ENCODE measurements around the gene ARHGAP15. TPM values are rescaled to one million over a fixed set of nuclear protein-coding genes. Genes with fewer than 3 reads are reported as not detected.

Gene ARHGAP15
- total and polyA plus RNA-seq, 3 donors from 2014 or later, result 2.2 to 15.0 (median 7.7) TPM

- no peaks in the 10 kb centered on the region for H3K36me3 ChIP-seq (ENCODE audit: low read depth, missing control alignments)
- no peaks in the 10 kb centered on the region for H3K27me3 ChIP-seq
- TF ChIP-seq POLR2A (IDR thresholded peaks at IDR 0.05) (no peak), CTCF (IDR thresholded peaks at IDR 0.05) (no peak)
- H3K4me1 ChIP-seq, result no peaks in the 10 kb centered on the region
- no peak for DNase-seq
- H3K9me3 ChIP-seq, result no peaks in the 10 kb centered on the region
- no peak overlapping the region for H3K27ac ChIP-seq
- 87 to 93% methylated on average over 7 of the region's 7 CpGs for WGBS, 2 donors
- intact Hi-C loops (cut with DNase I; ENCODE audit: low total_unique reads), result no loop called here
- no peak overlapping the region for H3K4me3 ChIP-seq
These were observed 17.8 kb downstream of the ARHGAP15 start for GRCh38 chr2:143146815-143147530.

GRCh38 chr2:143148011-143148410, 18.8 kb downstream of the ARHGAP15 start:
- Histone ChIP-seq H3K4me3 (no peak overlapping the region), H3K4me1 (no peaks in the 10 kb centered on the region), H3K36me3 (ENCODE audit: low read depth, missing control alignments) (no peaks in the 10 kb centered on the region), H3K27me3 (no peaks in the 10 kb centered on the region), H3K27ac (no peak overlapping the region), H3K9me3 (no peaks in the 10 kb centered on the region)
- TF ChIP-seq POLR2A (IDR thresholded peaks at IDR 0.05) (no peak), CTCF (IDR thresholded peaks at IDR 0.05) (no peak)
- intact Hi-C loops (cut with DNase I; ENCODE audit: low total_unique reads), result no loop called here
- no peak for DNase-seq

GRCh38 chr2:143148757-143149156, 19.5 kb downstream of the ARHGAP15 start:
- no peak overlapping the region for H3K27ac ChIP-seq
- DNase-seq, result no peak
- no peak for TF ChIP-seq POLR2A (IDR thresholded peaks at IDR 0.05)
- TF ChIP-seq CTCF (IDR thresholded peaks at IDR 0.05), result no peak
- no peaks in the 10 kb centered on the region for H3K4me1 ChIP-seq
- 86% methylated on average over 5 of the region's 5 CpGs for WGBS, 2 donors
- H3K9me3 ChIP-seq, result no peaks in the 10 kb centered on the region
- no peaks in the 10 kb centered on the region for H3K36me3 ChIP-seq (ENCODE audit: low read depth, missing control alignments)
- no peak overlapping the region for H3K4me3 ChIP-seq
- H3K27me3 ChIP-seq, result no peaks in the 10 kb centered on the region
- intact Hi-C loops (cut with DNase I; ENCODE audit: low total_unique reads), result no loop called here

GRCh38 chr2:143150287-143150686, 21.1 kb downstream of the ARHGAP15 start:
- no peak for DNase-seq
- H3K9me3 ChIP-seq, result no peaks in the 10 kb centered on the region
- H3K27me3 ChIP-seq, result no peaks in the 10 kb centered on the region
- H3K27ac ChIP-seq, result no peak overlapping the region
- TF ChIP-seq POLR2A (IDR thresholded peaks at IDR 0.05) (no peak), CTCF (IDR thresholded peaks at IDR 0.05) (no peak)
- intact Hi-C loops (cut with DNase I; ENCODE audit: low total_unique reads), result no loop called here
- H3K4me1 ChIP-seq, result no peaks in the 10 kb centered on the region
- no peak overlapping the region for H3K4me3 ChIP-seq
- H3K36me3 ChIP-seq (ENCODE audit: low read depth, missing control alignments), result no peaks in the 10 kb centered on the region
- WGBS, 2 donors, result 48 to 64% methylated on average over 4 of the region's 4 CpGs

- H3K27ac ChIP-seq, result no peak overlapping the region
- no peaks in the 10 kb centered on the region for H3K4me1 ChIP-seq
- no peak for TF ChIP-seq CTCF (IDR thresholded peaks at IDR 0.05)
- no peak for TF ChIP-seq POLR2A (IDR thresholded peaks at IDR 0.05)
- H3K36me3 ChIP-seq (ENCODE audit: low read depth, missing control alignments), result no peaks in the 10 kb centered on the region
- H3K4me3 ChIP-seq, result no peak overlapping the region
- no peaks in the 10 kb centered on the region for H3K27me3 ChIP-seq
- no peaks in the 10 kb centered on the region for H3K9me3 ChIP-seq
- no peak for DNase-seq
- WGBS, 2 donors, result 57 to 65% methylated on average over 1 of the region's 1 CpG
- intact Hi-C loops (cut with DNase I; ENCODE audit: low total_unique reads), result no loop called here
These were observed 22.0 kb downstream of the ARHGAP15 start for GRCh38 chr2:143151111-143151752.
